Tongue (tissue), 2 donors: ENCODE results near the gene THBS2. TPM values are rescaled to one million over a fixed set of nuclear protein-coding genes. Genes with fewer than 3 reads are reported as not detected.
"Not testable (repeated sequence)": the region's sequence is repeated elsewhere in the genome, so short reads cannot be mapped to it uniquely, and the experiment has no call there.

Experiments
- DNase-seq: peaks from one replicate; pipeline ENCODE4 v3.0.0-alpha.2; 2015
- total RNA-seq: library from RNA; depleted of rRNA; stranded (reverse); fragments of >200 nt; gene quantifications from one replicate; pipeline ENCODE4 v1.2.3, GENCODE V29; 2014

Gene THBS2
- total RNA-seq: 89.3 TPM

DNA sequence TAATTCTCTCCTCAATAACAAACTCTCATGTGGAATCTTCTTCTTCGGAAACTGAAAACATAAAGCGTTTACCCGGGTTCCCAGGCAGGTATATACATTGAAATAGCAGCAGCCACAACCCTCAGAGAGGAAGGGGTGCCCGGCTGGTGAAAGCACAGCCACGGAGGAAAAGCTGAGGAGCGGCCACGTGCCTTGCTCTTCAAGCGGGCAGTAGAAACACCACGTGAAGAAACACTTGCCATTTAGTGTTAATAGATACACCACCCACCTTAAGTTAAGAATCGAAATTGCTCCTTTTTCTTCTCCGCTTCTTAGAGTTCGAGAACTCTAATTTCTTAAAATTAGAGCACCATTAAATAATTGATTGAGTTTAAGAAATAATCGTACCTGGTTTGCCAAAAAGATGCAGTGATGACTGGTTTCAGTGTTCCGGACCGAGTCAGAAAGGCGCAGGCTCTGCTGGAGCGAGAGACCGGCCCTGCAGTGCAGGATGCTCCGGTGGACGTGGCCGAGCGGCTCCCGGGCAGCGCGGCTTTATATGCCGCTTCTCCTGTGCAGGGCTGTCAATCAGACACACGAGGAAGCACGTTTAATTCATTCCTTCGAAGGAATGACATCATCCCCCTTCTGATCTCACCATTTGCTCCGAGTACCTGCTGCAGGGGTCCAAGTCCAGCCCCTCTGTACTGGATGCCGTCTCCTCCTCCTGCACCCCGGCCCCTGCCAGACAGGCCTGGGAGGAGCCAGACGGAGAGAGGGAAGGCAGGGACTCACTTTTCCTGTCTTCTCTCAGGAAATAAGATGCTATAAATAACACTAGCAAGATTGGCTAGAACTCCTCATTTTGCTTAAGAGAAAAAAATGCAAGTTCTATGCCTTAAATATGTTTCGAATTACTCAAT lies at the start of gene THBS2:
THBS2 (minus strand) TSS at position 510 of the 902 bp plus-strand sequence. CDS start 3,062 bp downstream, outside the sequence.
- DNase-seq: peak; percentile 92

DNA sequence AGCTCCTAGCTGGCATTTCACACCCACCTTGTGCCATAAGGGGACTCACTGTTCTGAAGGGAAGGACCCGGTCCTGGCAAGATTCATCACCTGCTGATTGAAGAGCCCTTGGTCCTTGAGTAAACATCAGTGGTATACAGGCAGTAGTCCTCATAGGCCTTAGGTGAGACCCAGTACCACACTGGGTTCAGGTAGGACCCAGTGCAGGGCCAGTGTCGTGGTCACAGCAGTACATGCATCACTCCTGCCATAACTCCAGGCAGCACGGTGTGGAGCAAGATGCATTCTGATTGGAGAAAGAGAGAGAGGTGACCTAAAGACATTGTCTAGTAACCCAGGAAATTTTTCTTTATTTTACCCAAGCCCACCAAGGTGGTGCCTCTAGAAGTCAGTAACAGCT lies 49.1 kb upstream of the THBS2 start:
- no peak for DNase-seq

DNA sequence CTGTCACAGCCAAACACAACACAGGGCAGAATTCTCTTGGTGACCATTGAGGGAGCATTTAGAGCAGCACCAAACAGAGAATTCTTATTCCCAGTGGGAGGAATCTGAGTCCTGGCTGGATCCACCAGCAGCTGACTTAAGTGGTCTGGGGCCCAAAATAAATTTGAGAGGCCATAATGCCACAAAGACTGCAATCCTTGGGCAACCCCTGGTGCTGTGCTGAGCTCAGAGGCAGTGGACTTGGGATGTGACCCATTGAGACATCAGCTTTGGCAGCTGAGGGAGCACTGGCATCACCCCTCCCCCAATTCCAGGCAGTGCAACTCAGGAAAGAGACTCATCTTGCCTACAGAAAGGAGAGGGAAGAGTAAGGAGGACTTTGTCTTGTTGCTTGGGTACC lies 48.6 kb upstream of the THBS2 start:
- DNase-seq: no peak

DNA sequence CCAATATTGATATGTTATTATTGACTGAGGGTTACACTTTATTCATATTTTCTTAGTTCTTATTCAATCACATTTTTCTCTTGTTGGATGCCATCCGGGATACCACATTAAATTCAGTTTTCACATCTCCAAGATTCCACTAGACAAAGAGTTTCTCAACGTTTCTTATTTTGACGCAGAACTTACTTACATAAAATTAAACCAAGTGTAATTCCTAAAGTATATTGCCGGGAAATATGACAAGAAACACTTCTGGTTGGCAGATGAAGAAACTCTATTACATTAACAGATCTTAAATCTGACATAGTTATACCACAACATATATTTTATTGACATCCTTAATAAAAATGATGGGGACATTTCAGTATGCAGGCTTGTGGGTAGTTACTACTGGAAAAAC lies 47.3 kb upstream of the THBS2 start:
- no peak for DNase-seq

DNA sequence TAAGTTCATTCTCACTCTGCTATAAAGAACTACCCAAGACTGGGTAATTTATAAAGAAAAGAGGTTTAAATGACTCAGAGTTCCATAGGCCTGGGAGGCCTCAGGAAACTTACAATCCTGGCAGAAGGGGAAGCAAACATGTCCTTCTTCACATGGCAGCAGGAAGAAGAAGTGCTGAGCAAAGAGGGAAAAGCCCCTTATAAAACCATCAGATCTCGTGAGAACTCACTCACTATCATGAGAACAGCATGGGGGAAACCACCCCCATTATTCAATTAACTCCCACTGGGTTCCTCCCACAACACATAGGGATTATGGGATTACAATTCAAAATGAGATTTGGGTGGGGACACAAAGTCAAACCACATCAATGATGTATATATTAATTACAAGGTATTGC lies 45.0 kb upstream of the THBS2 start:
- DNase-seq: not testable (repeated sequence)

DNA sequence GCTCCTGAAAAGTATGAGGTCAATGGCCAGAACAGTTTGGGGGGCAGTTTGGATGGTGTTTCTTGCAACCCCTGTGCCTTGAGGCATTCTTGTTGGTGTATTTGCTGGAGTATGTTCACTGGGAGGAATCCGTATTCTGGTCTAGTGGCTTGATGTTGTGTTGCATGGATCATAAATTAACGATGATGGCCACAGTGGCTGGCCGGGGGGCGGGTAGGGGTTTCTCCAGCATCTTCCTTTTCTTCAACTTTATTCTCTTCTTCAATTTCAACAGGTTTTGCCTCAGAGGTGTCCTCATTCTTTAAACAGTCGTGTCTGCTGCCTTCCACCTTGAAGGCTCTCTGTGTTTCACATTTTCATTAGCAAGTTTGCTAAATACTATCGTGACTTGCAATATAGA lies 43.0 kb upstream of the THBS2 start:
- DNase-seq: no peak

DNA sequence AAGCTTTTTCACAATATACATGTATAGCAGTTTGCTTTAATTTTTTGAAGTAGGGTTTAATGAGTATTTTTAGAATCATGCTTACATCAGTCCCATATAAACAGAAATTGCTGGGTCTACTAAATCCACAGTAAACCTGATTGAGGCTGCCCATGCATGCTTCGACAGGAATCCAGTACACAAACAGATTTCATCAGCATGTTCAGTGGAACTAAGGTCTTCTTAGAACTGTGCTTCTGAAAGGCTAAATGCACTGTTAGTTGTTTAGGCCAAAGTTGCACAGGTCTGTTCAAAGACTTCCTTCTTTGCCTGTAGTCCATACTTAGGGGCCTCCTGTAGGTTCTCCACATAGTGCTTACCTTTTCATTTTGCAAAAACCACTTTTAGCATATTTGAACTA lies 42.5 kb upstream of the THBS2 start:
- DNase-seq: peak; percentile 40

DNA sequence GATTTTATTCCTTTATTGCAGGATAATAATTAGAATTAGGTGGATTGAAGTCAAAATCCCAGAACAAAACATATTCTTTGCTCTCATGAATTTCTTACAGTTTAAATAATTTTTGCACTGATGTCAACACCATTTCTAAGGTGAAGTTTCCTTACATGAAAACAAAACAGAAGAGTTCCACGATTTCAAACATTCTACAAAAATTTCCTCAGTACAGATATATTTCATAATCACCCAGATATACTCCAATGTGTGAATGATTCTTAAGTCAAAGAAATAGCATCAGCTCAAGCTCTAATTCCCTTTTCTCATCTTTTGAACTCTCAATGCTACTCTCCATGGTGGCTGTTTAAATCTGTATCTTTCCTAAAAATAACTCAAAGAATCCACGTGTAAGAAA lies 39.5 kb upstream of the THBS2 start:
- no peak for DNase-seq

DNA sequence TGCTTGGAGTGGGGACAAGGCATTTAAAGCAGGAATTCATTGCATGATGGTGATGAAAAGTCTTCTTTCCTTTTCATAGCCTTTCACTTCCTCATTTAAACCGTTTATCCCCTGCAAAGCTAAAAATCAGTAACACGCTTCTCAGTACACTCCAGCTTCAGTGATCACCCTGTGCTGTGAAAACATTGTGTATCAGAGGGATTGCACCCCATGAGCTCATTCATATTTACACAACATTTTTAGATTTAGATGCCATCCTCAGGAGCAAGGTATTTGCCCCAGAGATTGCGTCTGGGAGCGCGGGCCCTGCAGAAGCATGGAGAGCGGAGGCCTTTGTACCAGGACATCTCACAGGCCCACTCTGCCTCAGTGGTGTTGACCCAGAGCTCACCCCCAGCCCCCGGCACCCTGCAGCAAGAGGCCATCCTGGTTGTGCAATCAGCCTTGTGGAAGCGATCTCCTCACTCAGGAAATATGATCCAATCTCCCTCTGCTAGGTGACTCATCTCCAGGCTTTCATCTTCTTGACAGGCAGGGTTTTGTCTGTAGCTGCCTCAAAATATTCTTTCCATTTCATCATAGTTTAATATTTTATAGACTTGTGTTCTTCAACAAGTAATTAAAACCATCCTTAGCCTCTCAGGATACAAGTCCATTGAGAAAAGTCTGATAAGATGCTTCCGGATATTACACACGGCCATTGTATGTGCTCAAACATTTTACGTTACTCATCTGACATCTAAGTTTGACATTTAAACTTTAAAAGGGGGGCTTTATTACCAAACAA lies 38.9 kb upstream of the THBS2 start:
- peak; percentile 24 for DNase-seq

DNA sequence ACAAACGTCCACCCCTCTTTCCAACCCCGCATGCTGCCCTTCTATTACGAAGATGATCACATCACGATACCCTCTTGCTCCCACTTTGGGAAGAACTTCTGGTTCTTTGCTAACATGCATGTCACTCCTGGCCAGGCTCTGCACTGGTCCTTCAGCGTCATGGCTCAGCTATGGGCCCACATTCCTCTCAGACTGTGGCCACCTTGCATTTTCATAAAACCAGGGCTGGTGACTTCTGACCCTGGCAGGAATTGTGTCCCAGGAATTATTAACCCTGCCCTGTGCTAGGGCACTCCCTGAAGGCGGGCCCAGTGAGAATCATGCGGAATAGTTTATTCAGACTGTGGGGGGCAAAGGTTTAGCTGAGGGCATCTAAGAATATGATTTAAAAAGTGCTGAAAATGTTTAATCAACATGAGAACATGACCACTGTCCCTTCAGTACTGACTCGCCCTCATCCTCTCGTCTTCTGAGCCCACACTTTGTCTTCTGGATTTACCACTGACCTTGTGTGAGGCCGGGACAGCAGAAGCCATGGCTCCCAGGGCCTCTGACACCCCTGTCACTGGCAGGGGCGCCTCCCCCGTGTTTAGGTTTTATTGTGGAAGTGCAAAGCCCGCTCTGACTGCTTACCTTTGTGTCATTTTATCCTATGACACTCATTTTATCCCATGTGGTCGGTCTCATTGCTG lies 38.1 kb upstream of the THBS2 start:
- DNase-seq: no peak

DNA sequence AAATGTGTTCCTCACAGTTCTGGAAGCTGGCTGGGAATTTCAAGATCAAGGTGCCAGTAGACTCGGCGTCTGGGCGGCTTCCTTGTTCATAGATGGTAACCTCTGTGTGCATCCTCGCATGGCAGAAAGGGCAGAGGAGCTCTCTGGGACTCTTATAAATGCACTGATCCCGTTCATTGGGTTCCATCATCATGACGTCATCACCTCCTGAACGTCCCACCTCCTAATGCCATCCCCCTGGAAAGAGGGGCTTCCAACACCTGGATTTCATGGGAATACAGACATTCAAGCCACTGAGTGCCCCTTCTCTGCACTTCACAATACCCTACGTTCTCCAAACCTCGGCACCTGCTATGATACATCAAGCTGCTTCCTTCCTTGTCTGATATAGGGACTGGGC lies 37.5 kb upstream of the THBS2 start:
- no peak for DNase-seq

DNA sequence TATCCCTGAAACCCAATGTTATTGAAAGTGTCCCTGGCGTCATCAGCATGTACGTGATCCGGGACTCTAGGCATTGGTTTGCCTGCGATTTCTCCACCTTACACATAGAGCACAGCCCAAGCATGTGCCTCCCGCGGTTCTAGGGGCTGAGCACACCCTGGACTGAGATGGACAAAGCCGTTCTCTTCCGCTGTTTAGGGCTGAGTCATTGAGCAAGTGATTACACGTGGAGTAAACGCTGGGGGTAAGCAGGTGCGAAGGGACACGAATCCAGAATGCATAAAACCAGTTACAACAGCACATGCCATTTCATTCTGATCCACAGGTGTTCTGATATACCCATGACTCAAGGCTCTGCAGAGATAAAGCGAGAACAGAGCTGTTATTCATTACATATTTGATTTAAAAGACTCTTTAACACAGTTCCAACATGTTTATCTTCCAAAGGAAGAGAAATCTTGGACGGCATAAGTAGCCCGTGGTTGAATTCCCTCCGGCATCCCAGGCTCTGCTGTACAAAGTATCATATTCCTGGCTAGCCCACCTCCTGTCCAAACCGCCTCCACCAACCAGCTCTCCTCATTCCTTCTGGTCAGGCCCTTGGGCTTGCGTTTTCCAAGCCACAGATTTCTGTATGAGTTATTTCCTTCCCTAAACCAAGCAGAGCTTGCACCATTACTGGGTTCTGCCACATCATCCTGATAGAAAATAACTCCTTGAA lies 36.1 kb upstream of the THBS2 start:
- DNase-seq: peak; percentile 45

DNA sequence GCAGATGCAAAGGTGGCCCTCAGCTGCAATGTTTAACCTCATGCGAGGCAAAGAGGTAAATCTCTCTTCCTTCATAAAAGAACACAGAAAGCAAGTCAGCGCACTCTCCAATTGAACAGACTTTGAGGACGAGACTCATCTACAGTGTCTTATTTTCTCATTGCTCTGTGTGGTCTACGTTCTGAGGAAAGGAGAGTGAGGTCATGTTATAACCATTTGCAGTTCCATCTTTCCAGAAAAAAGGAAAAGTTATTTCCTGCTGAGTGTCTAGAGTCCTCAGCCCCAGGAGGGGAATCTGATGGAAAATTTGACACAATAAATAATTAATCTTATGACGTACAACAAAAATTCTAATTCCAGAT lies 35.6 kb upstream of the THBS2 start:
- DNase-seq: peak; percentile 9

DNA sequence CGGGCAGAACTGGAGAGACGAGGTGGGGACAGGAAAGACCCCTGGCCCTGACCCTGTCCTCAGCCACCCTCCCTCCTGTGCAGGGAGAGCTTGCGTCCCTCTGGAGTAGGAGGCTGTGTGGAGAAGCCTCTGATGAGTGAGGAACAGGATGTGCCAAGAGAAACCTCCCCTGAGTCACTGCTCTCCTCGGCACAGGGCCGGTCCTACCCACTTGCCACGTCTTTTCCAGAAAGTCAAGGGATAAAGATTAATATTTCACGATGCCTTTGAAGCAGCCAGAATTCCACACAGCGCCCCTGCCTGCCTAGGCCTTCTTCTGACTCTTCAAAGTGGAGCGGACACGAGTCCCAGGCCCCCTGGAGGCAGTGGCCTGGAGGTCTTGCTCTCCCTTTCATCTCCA lies 34.9 kb upstream of the THBS2 start:
- DNase-seq: no peak

DNA sequence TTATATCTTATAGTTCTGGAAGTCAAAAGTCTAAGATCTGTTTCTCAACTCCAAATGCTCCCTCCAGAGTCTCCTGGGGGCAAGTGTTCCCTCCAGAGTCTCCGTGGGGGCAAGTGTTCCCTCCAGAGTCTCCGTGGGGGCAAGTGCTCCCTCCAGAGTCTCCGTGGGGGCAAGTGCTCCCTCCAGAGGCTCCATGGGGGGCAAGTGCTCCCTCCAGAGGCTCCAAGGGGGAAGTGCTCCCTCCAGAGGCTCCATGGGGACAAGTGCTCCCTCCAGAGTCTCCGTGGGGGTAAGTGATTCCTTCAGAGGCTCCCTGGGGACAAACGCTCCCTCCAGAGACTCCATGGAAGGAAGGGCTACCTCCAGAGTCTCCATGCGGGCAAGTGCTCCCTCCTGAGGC lies 34.0 kb upstream of the THBS2 start:
- DNase-seq: no peak

DNA sequence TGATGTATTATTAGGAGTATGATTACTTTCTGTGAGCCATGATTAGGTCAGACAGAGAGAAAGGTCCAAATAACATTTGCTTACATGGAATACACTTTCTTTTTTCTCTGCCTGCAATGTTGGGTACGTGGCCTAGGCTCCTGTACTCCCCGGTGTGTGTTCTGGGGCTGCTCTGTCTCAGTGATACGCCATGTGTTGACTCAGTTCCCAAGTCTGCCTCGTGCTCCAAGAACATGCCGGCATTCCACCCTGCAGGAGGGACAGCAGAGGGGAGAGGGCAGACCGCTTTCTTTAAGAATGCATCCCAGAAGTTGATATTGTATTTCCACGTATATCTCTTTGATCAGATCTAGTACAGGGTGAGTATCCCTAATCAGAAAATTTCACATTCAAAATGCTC lies 33.3 kb upstream of the THBS2 start:
- no peak for DNase-seq

DNA sequence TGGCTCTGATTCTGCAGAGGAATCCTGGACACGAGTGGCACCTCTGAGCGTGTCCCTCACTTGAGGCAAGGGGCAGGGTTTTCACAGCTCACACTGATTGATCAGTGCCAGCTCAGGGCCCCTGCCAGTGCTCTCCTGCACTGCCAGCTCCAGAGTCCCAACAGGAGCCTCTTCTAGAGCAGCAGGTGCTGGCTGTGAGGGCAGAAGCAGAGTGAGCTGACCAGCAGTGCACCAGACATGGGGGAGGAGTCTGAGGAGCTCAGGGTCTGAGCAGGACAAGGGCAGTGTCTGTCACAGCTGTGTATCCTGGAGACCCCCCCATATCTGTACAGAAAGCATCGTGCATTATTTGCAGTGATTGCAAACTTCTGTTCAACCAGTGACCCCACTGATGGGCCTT lies 31.5 kb upstream of the THBS2 start:
- DNase-seq: no peak

DNA sequence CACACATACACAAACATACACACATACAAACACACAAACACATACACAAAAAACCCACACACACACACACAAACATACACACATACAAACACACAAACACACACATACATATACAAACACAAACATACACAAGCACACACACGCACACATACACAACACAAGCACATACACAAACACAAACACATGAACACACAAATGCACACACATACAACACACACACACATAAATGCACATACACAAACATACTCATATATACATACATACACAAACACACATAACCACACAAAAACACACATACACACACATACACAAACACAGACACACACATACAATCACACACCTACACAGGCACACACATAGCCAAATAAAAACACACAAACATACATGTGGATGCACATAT lies 30.3 kb upstream of the THBS2 start:
- no peak for DNase-seq

DNA sequence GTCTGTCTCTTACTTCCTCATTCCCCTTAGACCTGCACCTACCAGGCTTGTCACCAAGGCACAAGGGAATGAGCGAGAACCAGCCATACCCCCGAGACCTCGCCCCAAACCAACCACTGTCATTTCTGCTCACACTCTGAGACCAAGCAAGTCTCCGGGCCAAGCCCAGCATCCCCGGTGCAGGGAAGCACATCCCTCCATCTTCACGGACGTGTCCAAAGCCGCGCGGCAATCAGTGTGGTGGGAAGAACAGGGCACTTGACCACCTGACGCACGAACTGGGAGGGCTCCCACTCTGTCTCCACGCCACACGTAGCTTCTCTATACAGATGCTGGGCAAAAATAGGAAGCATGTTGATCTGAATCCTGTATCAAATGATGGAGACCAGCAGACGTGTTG lies 28.4 kb upstream of the THBS2 start:
- DNase-seq: no peak

DNA sequence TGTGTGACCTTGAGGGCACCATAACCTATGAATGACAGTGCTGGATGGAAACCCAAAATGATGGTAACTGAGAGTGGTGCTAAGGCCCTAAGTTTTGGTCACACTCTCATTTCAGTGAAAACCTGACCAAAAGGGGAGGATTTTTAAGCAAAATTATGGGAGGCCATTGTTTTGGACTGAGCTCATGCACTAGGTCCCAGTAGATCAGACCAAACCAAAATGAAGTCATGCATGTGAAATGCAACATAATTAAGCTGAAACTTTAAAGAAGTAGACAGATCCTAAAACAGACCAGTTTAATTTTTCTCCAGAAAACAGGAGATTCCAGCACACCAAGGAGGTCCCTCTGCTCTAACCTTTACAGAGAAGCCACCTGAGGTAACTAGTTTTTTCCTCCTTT lies 24.0 kb upstream of the THBS2 start:
- DNase-seq: no peak

DNA sequence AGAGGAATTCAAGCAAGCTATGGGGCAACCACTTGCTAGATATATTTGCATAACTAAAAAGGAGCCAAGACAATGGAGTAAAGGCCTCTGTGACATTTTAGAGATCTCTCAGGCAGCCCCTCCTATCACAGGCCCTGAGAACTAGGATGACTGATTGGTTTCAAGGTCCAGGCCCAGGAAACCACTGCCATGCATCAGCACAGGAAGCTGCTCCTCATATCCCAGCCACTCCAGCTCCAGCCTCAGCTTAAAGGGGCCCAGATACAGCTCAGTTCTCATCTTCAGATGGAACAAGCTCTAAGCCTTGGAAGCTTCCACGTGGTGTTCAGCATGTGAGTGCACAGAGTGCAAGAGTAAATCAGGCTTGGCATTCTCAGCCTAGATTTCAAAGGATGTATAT lies 21.1 kb upstream of the THBS2 start:
- no peak for DNase-seq

DNA sequence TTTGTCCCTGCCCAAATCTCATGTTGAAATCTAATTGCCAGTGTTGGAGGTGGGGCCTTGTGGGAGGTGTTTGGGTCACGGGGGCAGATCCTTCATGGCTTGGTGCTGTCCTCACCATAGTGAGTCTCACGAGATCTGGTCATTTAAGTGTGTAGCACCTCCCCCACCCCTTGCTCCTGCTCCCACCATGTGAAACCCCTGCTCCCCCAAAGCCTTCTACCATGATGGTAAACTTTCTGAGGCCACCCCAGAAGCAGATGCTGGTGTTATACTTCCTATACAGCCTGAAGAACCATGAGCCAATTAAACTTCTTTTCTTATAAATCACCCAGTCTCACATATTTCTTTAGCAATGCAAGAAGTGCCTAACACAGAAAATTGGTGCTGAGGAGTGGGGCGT lies 19.9 kb upstream of the THBS2 start:
- no peak for DNase-seq

DNA sequence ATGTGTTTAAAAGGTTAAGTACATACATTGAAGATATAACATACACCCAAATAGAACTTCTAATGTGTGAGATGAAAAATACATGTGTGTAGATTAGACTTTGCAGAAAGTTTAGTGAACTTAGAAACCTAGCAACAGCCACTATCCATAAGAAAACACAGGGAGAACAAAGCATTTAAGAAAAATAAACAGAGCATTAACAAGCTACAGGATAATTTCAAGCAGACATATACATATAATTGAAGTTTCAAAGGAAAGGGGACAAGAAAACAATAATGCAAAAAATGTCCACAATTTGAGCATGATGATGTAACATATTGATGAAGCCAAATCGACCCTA lies 18.2 kb upstream of the THBS2 start:
- peak; percentile 37 for DNase-seq
